Caco-2 (cell line): Measurements from ENCODE around the gene LIM2. TPM values are rescaled to one million over a fixed set of nuclear protein-coding genes. Genes with fewer than 3 reads are reported as not detected.

Experiments used
- BruUV-seq: library from RNA; stranded (reverse); fragments of 400-500 nt; replicated peaks from 2 replicates; lab custom pipeline; 2021; lab: Mats Ljungman, UMichigan
- CTCF ChIA-PET: fragments of 300-600 bp; sonication (Branson Sonifier 250); formaldehyde crosslinking; loops from one replicate; lab custom pipeline; 2022; ENCODE audit warnings: antibody characterized with exemption; lab: Charles Lee
- POLR2A ChIA-PET: fragments of 300-600 bp; sonication (Branson Sonifier 250); formaldehyde crosslinking; loops from one replicate; lab custom pipeline; 2022; ENCODE audit warnings: antibody characterized with exemption; lab: Charles Lee
- DNase-seq, 2 experiments: peaks; one replicate each; pipeline versions ENCODE4 v3.0.0 to v3.0.0-alpha.2; 2020 to 2022
- H3K27me3 ChIP-seq: replicated peaks from 2 replicates; pipeline ENCODE4 v1.6.0; 2011; ENCODE audit warnings: low read length; ENCODE audit not compliant: control insufficient read depth, insufficient read depth
- H3K36me3 ChIP-seq: 2 replicates; pipeline ENCODE4 v1.5.1; 2011; ENCODE audit warnings: low read length; ENCODE audit not compliant: control insufficient read depth, insufficient read depth
- H3K4me1 ChIP-seq: fragments of 250-450 bp; sonication (Bioruptor Pico); 2 replicates; pipeline ENCODE4 v1.5.1; 2020; ENCODE audit warnings: mild to moderate bottlenecking
- H3K4me3 ChIP-seq: 2 replicates; pipeline ENCODE4 v1.5.1; 2011; ENCODE audit warnings: low read depth, mild to moderate bottlenecking, control low read depth, low read length
- H3K9me3 ChIP-seq: fragments of 250-450 bp; sonication (Bioruptor Pico); 2 replicates; pipeline ENCODE4 v1.5.1; 2020; ENCODE audit warnings: mild to moderate bottlenecking, moderate library complexity
- H3K27ac Mint-ChIP-seq: one replicate; pipeline ENCODE4 v1.8.0; 2022; ENCODE audit warnings: mixed read lengths; ENCODE audit not compliant: unreplicated experiment
- H3K27me3 Mint-ChIP-seq: one replicate; pipeline ENCODE4 v1.8.0; 2022; ENCODE audit warnings: mixed read lengths; ENCODE audit not compliant: insufficient read depth, unreplicated experiment
- H3K36me3 Mint-ChIP-seq: one replicate; pipeline ENCODE4 v1.8.0; 2022; ENCODE audit warnings: mild to moderate bottlenecking, mixed read lengths; ENCODE audit not compliant: insufficient read depth, unreplicated experiment
- H3K4me1 Mint-ChIP-seq: one replicate; pipeline ENCODE4 v1.8.0; 2022; ENCODE audit warnings: low read depth, mixed read lengths; ENCODE audit not compliant: unreplicated experiment
- H3K4me3 Mint-ChIP-seq: one replicate; pipeline ENCODE4 v1.8.0; 2022; ENCODE audit warnings: mild to moderate bottlenecking, moderate library complexity, mixed read lengths; ENCODE audit not compliant: unreplicated experiment
- H3K9me3 Mint-ChIP-seq: one replicate; pipeline ENCODE4 v1.8.0; 2022; ENCODE audit warnings: mixed read lengths; ENCODE audit not compliant: unreplicated experiment
- intact Hi-C: fragments of 100-400 bp; cut with micrococcal nuclease; formaldehyde crosslinking; loops from one replicate; pipeline ENCODE4 v1.10.0; 2022; ENCODE audit not compliant: unreplicated experiment
- total RNA-seq: library from RNA; stranded (reverse); gene quantifications from 2 replicates; pipeline ENCODE4 v1.2.3, GENCODE V29; 2022
- TF ChIP-seq, protein P1 (sequence below), 2 experiments: fragments of 200-600 bp in 1 of 2; IDR thresholded peaks; 1 replicate in 1 of 2; 2 replicates in 1 of 2; pipeline versions ENCODE4 v1.5.1 to v1.8.0; 2011 to 2022; ENCODE audit warnings: antibody characterized with exemption in 1 of 2, control low read depth in 1 of 2, inconsistent platforms in 1 of 2, low read depth in 1 of 2, low read length in 1 of 2, mild to moderate bottlenecking in 1 of 2, moderate library complexity in 1 of 2; ENCODE audit not compliant: insufficient read depth in 1 of 2, severe bottlenecking in 1 of 2, unreplicated experiment in 1 of 2

LIM2 gene
- total RNA-seq, 1 experiment from 2014 or later = not detected

DNA sequence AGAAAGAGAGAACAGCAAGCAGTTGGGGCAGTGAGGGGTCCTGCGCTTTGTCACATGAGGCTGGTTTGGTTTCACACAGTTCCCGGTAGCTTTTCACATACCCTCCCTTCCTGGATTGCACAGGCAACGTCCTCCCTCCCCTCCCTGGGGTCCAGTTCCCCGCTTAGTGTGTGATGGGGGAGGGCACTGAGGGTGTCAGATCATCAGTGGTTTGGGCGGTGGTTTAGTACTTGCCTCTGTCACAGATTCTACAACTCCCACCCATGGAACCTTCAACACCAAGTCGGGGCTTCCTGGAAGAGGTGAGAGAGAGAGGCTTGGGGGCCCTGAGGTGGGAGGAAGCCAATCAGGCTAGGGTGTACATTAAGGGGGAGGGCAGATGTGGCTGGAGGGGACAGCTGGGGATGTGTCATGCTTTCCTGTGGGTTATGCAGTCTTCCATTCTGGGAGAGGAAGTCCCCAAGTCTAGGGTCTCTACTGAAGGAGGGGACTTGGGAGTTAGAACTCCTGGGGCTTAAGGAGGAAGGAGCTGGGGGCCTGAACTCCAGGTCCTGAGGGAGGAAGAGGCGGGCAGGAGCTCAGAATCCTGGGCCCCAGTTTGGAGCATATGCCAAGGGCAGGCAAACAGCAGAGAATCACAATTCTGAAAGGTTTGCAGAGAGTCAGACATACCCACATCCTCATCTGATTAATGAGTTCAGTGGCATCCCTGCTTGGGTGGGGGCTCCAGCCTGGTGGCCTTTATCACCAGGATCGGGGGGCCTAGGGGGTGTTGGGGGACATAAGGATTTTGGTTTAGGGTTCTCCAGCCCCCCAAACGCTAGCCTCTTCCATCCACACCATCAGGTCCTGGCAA lies 14.9 kb downstream of the LIM2 start, which contains the start of gene NKG7:
Gene NKG7 (minus strand): TSS at position 6 of the 856 bp plus-strand sequence. CDS start 119 bp downstream, outside the sequence.
- H3K27me3 Mint-ChIP-seq = no peaks in the 10 kb centered on the region
- H3K4me1 ChIP-seq = peaks cover 5% of the 10 kb centered on the region; the same call in 1 of the 2 replicates
- H3K9me3 Mint-ChIP-seq = no peaks in the 10 kb centered on the region
- no peaks in the 10 kb centered on the region for H3K36me3 ChIP-seq
- no TSS peak for BruUV-seq
- TF ChIP-seq, protein P1, sequence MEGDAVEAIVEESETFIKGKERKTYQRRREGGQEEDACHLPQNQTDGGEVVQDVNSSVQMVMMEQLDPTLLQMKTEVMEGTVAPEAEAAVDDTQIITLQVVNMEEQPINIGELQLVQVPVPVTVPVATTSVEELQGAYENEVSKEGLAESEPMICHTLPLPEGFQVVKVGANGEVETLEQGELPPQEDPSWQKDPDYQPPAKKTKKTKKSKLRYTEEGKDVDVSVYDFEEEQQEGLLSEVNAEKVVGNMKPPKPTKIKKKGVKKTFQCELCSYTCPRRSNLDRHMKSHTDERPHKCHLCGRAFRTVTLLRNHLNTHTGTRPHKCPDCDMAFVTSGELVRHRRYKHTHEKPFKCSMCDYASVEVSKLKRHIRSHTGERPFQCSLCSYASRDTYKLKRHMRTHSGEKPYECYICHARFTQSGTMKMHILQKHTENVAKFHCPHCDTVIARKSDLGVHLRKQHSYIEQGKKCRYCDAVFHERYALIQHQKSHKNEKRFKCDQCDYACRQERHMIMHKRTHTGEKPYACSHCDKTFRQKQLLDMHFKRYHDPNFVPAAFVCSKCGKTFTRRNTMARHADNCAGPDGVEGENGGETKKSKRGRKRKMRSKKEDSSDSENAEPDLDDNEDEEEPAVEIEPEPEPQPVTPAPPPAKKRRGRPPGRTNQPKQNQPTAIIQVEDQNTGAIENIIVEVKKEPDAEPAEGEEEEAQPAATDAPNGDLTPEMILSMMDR (IDR thresholded peaks at IDR 0.05; ENCODE audit: insufficient read depth in 1 of 2, low read depth in 1 of 2, low read length in 1 of 2, severe bottlenecking in 1 of 2, unreplicated experiment in 1 of 2) = no peak
- H3K36me3 Mint-ChIP-seq = peaks cover 8% of the 10 kb centered on the region
- H3K4me3 Mint-ChIP-seq = no peak within 1 kb of the TSS
- POLR2A ChIA-PET = no interaction called here
- CTCF ChIA-PET = interaction anchor here (1.6 kb wide), 1 partner anchor 33 kb away, joined by 4 read pairs; no protein-coding TSS in a partner anchor
- H3K9me3 ChIP-seq = no peaks in the 10 kb centered on the region
- H3K4me3 ChIP-seq = no peak within 1 kb of the TSS
- no peaks in the 10 kb centered on the region for H3K4me1 Mint-ChIP-seq
- H3K27me3 ChIP-seq = no peaks in the 10 kb centered on the region
- intact Hi-C loops = no loop called here
- no peak for DNase-seq
- no peak within 1 kb of the TSS for H3K27ac Mint-ChIP-seq

DNA sequence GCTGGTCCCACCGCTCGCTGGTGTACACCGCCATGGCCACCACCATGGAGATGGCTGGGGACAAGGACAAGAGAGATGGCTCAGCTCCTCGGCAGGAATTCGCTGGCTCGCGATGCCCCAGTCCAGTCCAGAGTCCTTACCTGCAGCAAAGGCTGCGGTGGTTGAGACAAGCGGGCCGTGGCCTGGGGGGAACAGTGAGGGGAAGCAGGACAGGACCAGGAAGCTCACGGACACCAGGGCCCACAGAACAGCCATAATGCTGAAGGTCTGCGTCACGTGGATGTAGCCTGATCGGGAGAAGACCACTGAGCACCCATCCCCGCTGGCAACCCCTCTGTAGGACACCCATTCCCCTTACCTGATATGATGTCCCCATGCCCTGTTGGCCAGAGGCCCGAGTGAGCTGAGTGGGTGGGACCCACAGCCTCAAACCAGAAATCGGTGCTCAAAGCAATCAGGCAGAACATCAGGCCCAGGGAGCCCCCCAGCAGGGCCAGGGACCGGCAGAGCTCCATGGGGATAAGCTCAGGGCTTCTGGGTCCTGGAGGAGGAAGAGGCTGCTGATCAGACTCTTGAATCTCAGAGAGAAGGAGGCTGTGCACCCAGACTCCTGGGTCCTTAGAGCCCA lies 15.6 kb downstream of the LIM2 start:
- no peak overlapping the region for H3K27ac Mint-ChIP-seq
- H3K4me1 Mint-ChIP-seq = no peaks in the 10 kb centered on the region
- no peak overlapping the region for H3K4me3 Mint-ChIP-seq
- H3K27me3 ChIP-seq = no peaks in the 10 kb centered on the region
- H3K9me3 Mint-ChIP-seq = no peaks in the 10 kb centered on the region
- POLR2A ChIA-PET = no interaction called here
- no peak overlapping the region for H3K4me3 ChIP-seq
- no peaks in the 10 kb centered on the region for H3K27me3 Mint-ChIP-seq
- CTCF ChIA-PET = interaction anchor here (1.6 kb wide), 1 partner anchor 33 kb away, joined by 4 read pairs; no protein-coding TSS in a partner anchor
- peaks cover 13% of the 10 kb centered on the region for H3K36me3 Mint-ChIP-seq
- no TSS peak for BruUV-seq
- no peaks in the 10 kb centered on the region for H3K9me3 ChIP-seq
- intact Hi-C loops = no loop called here
- H3K36me3 ChIP-seq = no peaks in the 10 kb centered on the region
- DNase-seq = no peak
- TF ChIP-seq, protein P1 (IDR thresholded peaks at IDR 0.05; ENCODE audit: insufficient read depth in 1 of 2, low read depth in 1 of 2, low read length in 1 of 2, severe bottlenecking in 1 of 2, unreplicated experiment in 1 of 2) = no peak
- H3K4me1 ChIP-seq = peaks cover 5% of the 10 kb centered on the region; the same call in 1 of the 2 replicates

DNA sequence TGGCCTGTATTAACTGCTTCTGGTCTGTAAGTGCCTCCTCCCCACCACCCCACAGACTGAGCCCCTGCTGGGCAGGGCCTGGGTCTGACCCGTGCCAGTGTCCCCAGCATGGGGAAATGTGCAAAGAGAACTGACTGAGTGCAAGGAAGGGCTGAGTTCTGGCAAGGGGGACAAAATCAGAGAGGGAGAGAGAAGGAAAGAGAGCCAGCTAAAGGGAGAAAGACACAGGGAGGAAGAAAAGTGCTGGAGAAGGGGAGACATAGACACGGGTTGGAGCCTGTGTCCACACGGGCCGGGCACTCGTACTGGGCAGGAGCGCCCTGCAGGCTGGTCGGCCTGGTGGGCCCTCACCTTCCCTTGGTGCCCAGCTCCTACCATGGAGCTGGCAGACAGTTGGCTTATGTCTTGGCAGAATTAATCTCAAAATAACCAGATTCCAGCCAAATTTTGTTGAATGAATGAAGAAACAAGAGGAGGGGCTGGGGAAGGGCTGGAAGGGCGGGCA lies 16.5 kb downstream of the LIM2 start:
- H3K27me3 ChIP-seq = no peaks in the 10 kb centered on the region
- no peaks in the 10 kb centered on the region for H3K27me3 Mint-ChIP-seq
- H3K9me3 ChIP-seq = no peaks in the 10 kb centered on the region
- H3K36me3 ChIP-seq = no peaks in the 10 kb centered on the region
- POLR2A ChIA-PET = no interaction called here
- H3K27ac Mint-ChIP-seq = no peak overlapping the region
- TF ChIP-seq, protein P1 (IDR thresholded peaks at IDR 0.05; ENCODE audit: insufficient read depth in 1 of 2, low read depth in 1 of 2, low read length in 1 of 2, severe bottlenecking in 1 of 2, unreplicated experiment in 1 of 2) = no peak
- CTCF ChIA-PET = interaction anchor here (1.6 kb wide), 1 partner anchor 32 kb away, joined by 4 read pairs; no protein-coding TSS in a partner anchor
- H3K9me3 Mint-ChIP-seq = no peaks in the 10 kb centered on the region
- BruUV-seq = no TSS peak
- DNase-seq = no peak
- H3K4me3 Mint-ChIP-seq = no peak overlapping the region
- intact Hi-C loops = no loop called here
- H3K4me1 Mint-ChIP-seq = no peaks in the 10 kb centered on the region
- H3K4me3 ChIP-seq = no peak overlapping the region
- H3K4me1 ChIP-seq = peaks cover 5% of the 10 kb centered on the region; the same call in 1 of the 2 replicates
- H3K36me3 Mint-ChIP-seq = peaks cover 18% of the 10 kb centered on the region
